Type B pancreatic cell (in vitro differentiated cells): ENCODE data around the gene TMEM255B. TPM values are rescaled to one million over a fixed set of nuclear protein-coding genes. Genes with fewer than 3 reads are reported as not detected.

Source experiments
- DNase-seq: peaks from one replicate; pipeline ENCODE4 v3.0.0; 2021; ENCODE audit warnings: mixed read lengths; ENCODE audit not compliant: unreplicated experiment; ENCODE audit errors: extremely low spot score
- H3K27ac Mint-ChIP-seq: 2 replicates; pipeline ENCODE4 v1.8.0; 2021; ENCODE audit warnings: mild to moderate bottlenecking, mixed read lengths
- H3K27me3 Mint-ChIP-seq: 2 replicates; pipeline ENCODE4 v1.8.0; 2021; ENCODE audit warnings: mixed read lengths
- H3K36me3 Mint-ChIP-seq: 2 replicates; pipeline ENCODE4 v1.8.0; 2021; ENCODE audit warnings: mixed read lengths
- H3K4me1 Mint-ChIP-seq: one replicate; pipeline ENCODE4 v1.8.0; 2021; ENCODE audit warnings: mixed read lengths; ENCODE audit not compliant: unreplicated experiment
- H3K4me3 Mint-ChIP-seq: 2 replicates; pipeline ENCODE4 v1.8.0; 2021; ENCODE audit warnings: mild to moderate bottlenecking, mixed read lengths
- H3K9me3 Mint-ChIP-seq: 2 replicates; pipeline ENCODE4 v1.8.0; 2021; ENCODE audit warnings: mixed read lengths
- total RNA-seq: library from RNA; stranded (reverse); gene quantifications from 2 replicates; pipeline ENCODE4 v1.2.1, GENCODE V29; 2021; ENCODE audit warnings: low replicate concordance
- TF ChIP-seq, protein P1 (sequence below): fragments of 200-600 bp; sonication (generic); conservative IDR thresholded peaks from 2 replicates; pipeline ENCODE4 v1.5.0; 2021; ENCODE audit warnings: antibody characterized with exemption, mild to moderate bottlenecking

The TMEM255B gene
- total RNA-seq, 1 donor from 2014 or later = 0.92 TPM

DNA sequence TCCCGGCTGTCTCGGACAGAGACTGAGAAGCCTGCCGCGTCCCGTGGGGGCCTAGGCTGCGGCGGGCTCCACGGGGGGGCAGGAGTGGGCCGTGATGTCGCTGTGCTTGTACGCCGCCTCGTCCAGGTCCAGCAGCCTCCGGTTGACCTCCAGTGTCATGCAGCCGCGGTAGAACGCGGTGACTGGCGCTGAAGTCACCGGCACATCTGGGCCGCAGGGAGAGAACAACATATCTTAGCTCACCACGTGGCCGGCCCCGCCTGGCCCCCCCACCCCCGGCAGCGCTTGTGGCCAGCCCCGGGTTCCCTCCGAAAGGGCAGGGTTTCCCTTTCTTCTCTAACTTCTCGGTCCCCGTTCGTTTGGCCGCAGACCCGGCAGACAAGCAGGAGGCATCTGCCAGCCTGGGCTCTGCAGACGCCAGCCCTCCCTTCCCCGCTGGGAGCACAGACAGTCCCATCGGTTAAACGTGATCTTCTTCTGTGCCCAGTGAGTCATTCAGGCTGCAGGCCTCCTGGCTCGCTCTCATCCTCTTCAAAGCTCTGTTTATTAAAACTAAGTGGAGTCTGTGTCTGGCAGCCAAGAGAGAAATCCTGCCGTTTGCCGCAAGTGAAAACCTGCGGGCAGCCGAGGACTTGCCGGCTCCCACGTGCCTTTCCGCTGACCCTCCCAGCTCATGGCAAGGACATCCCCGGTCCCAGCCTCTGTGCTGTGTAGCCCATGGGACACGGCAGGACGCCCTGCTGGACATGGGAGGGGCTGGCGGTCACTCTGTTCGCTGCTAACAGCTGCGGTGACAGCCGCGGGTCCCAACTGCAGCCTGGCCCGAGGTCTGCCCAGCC lies 62.0 kb downstream of the TMEM255B start:
- Mint-ChIP-seq H3K9me3 (no peaks in the 10 kb centered on the region), H3K36me3 (peaks cover 4% of the 10 kb centered on the region), H3K27me3 (peaks cover 2% of the 10 kb centered on the region), H3K4me3 (no peak overlapping the region), H3K27ac (no peak overlapping the region), H3K4me1 (peaks cover 17% of the 10 kb centered on the region)
- TF ChIP-seq, protein P1, sequence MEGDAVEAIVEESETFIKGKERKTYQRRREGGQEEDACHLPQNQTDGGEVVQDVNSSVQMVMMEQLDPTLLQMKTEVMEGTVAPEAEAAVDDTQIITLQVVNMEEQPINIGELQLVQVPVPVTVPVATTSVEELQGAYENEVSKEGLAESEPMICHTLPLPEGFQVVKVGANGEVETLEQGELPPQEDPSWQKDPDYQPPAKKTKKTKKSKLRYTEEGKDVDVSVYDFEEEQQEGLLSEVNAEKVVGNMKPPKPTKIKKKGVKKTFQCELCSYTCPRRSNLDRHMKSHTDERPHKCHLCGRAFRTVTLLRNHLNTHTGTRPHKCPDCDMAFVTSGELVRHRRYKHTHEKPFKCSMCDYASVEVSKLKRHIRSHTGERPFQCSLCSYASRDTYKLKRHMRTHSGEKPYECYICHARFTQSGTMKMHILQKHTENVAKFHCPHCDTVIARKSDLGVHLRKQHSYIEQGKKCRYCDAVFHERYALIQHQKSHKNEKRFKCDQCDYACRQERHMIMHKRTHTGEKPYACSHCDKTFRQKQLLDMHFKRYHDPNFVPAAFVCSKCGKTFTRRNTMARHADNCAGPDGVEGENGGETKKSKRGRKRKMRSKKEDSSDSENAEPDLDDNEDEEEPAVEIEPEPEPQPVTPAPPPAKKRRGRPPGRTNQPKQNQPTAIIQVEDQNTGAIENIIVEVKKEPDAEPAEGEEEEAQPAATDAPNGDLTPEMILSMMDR = no peak
- no peak for DNase-seq

DNA sequence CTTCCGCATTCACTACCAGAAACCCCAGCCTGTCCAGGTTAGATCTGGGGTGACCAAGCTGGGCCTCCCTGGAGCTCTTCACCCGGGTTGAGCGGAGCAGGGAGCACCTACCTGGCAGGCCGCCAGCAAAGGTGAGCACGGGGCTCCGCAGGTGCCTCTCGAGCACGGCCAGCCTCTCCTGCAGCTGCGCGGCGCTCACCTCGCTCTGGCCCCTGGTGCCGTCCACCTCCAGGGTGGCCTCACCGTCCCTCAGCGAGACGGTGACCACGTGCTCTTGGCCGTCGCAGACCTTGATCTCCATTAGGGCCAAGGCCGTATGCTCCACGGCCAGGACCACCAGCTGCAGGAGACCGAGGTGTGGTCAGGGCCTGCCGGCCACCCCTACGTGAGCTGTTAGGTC lies 62.8 kb downstream of the TMEM255B start:
- Mint-ChIP-seq H3K27me3 (peaks cover 1% of the 10 kb centered on the region), H3K36me3 (peaks cover 4% of the 10 kb centered on the region), H3K9me3 (no peaks in the 10 kb centered on the region), H3K4me3 (no peak overlapping the region), H3K27ac (no peak overlapping the region), H3K4me1 (peaks cover 14% of the 10 kb centered on the region)
- TF ChIP-seq, protein P1 = no peak
- DNase-seq = no peak

DNA sequence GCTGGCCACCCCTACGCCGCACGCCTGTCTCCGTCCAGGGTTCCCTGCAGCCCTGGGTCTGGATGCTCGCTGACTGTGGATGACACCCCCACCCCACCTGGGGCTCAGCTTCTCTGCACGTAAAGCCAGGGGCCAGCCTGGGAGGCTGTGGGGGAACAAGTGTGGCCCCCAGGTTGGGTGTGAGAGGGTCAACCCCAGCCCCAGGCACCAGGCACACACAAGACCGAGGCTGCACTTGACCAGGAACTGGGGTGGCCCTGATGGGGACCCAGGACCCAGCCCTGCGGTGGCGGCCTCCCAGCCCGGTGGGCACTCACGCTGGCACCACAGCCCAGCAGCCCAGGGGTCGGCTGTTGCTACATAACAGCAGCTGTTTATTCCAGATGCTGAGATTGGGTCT lies 63.2 kb downstream of the TMEM255B start:
- Mint-ChIP-seq H3K36me3 (peaks cover 4% of the 10 kb centered on the region), H3K27ac (no peak overlapping the region), H3K9me3 (no peaks in the 10 kb centered on the region), H3K4me3 (no peak overlapping the region), H3K4me1 (peaks cover 13% of the 10 kb centered on the region), H3K27me3 (no peaks in the 10 kb centered on the region)
- TF ChIP-seq, protein P1 = no peak
- DNase-seq = no peak

DNA sequence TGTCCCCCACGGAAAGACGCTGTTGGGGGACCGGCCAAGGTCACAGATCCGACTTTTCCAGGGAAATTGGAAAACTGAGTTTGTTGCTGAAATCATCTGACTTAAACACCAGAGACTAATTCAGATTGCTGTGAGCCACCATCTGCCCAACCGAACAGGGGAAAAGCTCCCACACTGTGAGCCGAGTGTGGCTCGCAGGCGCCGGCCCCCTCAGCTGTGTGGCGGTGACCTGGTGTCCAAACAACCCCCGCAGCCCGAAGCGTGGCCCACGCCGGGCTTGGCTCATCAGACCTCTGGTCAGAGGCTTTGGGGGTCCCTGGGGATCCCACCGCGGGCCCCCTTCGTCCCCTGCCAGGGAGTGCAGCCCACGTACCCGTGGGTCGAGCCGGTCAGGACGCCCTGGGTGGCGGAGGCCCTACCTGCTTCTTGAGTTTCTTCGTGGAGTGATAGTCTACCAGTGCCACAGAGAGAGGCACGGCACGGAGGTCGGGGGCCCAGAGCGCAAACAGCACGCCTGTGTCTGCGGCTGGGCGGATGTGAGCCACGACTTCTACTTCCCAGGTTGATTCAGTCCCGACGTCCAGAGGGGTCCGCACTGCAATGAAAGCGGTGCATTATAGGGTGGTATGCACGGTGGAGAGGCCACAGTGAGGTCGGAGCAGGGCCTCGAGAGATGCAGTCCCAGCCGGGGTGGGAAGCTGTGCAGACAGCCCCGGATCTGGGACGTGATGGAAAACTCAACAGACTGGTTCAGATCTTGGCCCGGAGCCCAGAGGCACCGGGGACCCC lies 64.1 kb downstream of the TMEM255B start:
- TF ChIP-seq, protein P1 = no peak
- no peak for DNase-seq
- no peak overlapping the region for H3K27ac Mint-ChIP-seq
- peaks cover 4% of the 10 kb centered on the region for H3K36me3 Mint-ChIP-seq
- H3K4me3 Mint-ChIP-seq = no peak overlapping the region
- no peaks in the 10 kb centered on the region for H3K9me3 Mint-ChIP-seq
- no peaks in the 10 kb centered on the region for H3K27me3 Mint-ChIP-seq
- peaks cover 9% of the 10 kb centered on the region for H3K4me1 Mint-ChIP-seq

DNA sequence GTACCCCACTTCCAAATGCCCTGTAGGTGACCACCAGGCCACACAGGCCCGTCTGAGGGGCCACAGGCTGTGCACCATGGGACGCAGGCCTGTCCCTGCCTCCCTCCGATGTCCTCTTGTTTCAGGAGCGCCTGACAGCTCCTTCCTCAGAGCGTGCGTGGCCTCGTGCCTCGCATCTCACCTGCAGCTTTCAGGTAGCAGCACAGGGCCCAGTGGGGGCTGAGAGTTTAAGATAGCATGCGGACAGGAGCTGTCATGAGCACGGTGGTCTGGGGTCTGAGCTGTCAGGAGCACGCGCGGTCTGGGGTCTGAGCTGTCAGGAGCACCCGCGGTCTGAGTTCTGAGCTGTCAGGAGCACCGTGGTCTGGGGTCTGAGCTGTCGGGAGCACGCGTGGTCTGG lies 64.7 kb downstream of the TMEM255B start:
- Mint-ChIP-seq H3K9me3 (no peaks in the 10 kb centered on the region), H3K36me3 (peaks cover 4% of the 10 kb centered on the region), H3K4me3 (no peak overlapping the region), H3K27ac (no peak overlapping the region), H3K27me3 (no peaks in the 10 kb centered on the region), H3K4me1 (peaks cover 9% of the 10 kb centered on the region)
- TF ChIP-seq, protein P1 = no peak
- DNase-seq = no peak
